Measurements from ENCODE around the gene TMEM135.
"Not testable (repeated sequence)": the region's sequence is repeated elsewhere in the genome, so short reads cannot be mapped to it uniquely, and the experiment has no call there.

The TMEM135 gene

DNA sequence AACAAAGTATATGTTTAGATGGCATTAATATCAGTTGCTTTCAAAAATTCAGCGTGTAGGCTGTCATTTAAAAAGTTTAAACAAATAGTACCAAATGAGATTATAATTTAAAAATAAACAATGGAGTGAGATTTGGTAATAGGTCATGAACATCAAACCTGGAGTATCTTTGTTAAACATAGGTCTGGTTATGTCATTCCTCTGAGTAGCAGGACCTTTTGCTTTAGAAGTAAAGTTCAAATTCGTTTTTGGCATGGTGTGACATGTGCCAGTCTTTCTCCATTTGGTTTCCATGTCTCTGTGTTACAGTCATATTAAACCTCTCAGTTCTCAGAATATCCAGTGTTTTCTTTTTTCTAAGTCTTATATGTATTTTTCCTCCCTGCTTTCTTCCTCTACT lies 242.4 kb downstream of the TMEM135 start:
- in situ Hi-C loops (cut with HindIII; ENCODE audit: low sequenced_read_pairs): no loop called here
- H3K4me3 ChIP-seq (ENCODE audit: low read depth, low read length): no peak overlapping the region
- DNase-seq (ENCODE audit: low read depth, low spot score): no peak
- TF ChIP-seq, protein P1, sequence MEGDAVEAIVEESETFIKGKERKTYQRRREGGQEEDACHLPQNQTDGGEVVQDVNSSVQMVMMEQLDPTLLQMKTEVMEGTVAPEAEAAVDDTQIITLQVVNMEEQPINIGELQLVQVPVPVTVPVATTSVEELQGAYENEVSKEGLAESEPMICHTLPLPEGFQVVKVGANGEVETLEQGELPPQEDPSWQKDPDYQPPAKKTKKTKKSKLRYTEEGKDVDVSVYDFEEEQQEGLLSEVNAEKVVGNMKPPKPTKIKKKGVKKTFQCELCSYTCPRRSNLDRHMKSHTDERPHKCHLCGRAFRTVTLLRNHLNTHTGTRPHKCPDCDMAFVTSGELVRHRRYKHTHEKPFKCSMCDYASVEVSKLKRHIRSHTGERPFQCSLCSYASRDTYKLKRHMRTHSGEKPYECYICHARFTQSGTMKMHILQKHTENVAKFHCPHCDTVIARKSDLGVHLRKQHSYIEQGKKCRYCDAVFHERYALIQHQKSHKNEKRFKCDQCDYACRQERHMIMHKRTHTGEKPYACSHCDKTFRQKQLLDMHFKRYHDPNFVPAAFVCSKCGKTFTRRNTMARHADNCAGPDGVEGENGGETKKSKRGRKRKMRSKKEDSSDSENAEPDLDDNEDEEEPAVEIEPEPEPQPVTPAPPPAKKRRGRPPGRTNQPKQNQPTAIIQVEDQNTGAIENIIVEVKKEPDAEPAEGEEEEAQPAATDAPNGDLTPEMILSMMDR (IDR thresholded peaks at IDR 0.05; ENCODE audit: low read depth, low read length): no peak

DNA sequence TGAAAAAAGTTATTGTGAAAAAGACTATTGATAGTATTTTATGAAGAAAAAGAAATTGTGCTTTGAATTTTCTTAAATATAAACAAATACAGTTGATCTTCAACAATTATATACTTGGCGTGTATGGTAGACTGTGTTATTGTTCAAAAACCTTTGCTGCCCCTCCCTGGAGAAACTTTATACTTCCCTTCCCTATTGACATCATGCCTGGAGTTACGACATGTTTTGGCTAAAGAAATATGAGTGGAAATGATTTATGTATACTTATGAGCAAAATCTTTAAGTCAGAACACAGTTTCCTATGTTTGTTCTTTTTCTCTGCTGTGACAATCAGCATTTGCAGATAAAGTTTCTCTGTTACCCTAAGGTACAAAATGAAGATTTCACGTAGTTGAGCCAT lies 243.8 kb downstream of the TMEM135 start:
- no peak overlapping the region for H3K4me3 ChIP-seq (ENCODE audit: low read depth, low read length)
- peak; percentile 46 for DNase-seq (ENCODE audit: low read depth, low spot score)
- in situ Hi-C loops (cut with HindIII; ENCODE audit: low sequenced_read_pairs): no loop called here
- TF ChIP-seq, protein P1 (IDR thresholded peaks at IDR 0.05; ENCODE audit: low read depth, low read length): peak; percentile 25

DNA sequence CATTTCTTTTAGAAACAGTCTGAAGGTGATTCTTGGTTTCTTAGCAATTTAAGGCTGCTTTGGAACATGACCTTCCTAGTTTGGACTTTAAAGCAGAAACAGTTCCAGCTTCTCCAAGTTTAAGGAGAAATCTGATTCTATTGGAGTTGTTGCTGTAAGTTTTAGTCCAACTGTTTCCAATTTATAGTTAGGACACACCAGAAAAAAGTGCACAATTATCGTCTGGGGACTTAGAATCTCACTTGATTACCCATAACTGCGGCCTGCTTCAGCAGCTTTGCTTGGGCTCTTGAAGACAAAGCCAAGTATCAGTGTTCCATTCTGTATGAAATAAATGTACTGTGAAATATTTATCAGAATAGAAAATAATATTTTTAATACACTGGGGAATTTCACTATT lies 246.6 kb downstream of the TMEM135 start:
- in situ Hi-C loops (cut with HindIII; ENCODE audit: low sequenced_read_pairs): no loop called here
- TF ChIP-seq, protein P1 (IDR thresholded peaks at IDR 0.05; ENCODE audit: low read depth, low read length): no peak
- no peak for DNase-seq (ENCODE audit: low read depth, low spot score)
- H3K4me3 ChIP-seq (ENCODE audit: low read depth, low read length): no peak overlapping the region

DNA sequence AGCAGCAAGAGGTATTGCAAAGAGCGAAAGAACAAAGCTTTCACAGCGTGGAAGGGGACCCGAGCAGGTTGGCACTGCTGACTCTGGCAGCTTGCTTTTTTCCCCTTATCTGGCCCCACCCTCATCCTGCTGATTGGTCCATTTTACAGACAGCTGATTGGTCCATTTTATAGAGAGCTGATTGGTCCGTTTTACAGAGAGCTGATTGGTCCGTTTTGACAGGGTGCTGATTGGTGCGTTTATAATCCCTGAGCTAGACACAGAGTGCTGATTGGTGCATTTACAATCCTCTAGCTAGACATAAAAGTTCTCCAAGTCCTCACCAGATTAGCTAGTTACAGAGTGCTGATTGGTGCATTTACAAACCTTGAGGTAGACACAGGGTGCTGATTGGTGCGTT lies 247.9 kb downstream of the TMEM135 start:
- in situ Hi-C loops (cut with HindIII; ENCODE audit: low sequenced_read_pairs); DNase-seq (ENCODE audit: low read depth, low spot score); H3K4me3 ChIP-seq (ENCODE audit: low read depth, low read length): not testable (repeated sequence)

DNA sequence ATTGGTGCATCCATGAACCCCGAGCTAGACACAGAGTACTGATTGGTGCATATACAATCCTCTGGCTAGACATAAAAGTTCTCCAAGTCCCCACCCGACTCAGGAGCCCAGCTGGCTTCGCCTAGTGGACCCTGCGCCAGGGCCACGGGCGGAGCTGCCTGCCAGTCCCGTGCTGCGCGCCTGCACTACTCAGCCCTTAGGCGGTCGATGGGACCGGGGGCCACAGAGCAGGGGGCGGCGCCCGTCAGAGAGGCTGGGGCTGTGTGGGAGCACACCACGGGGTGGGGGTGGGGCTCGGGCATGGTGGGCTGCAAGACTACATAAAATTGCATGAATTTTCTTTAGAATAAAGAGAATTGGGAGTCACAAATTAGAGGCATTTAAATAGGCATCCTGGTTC lies 248.6 kb downstream of the TMEM135 start:
- in situ Hi-C loops (cut with HindIII; ENCODE audit: low sequenced_read_pairs): no loop called here
- TF ChIP-seq, protein P1 (IDR thresholded peaks at IDR 0.05; ENCODE audit: low read depth, low read length): no peak
- no peak for DNase-seq (ENCODE audit: low read depth, low spot score)
- no peak overlapping the region for H3K4me3 ChIP-seq (ENCODE audit: low read depth, low read length)

DNA sequence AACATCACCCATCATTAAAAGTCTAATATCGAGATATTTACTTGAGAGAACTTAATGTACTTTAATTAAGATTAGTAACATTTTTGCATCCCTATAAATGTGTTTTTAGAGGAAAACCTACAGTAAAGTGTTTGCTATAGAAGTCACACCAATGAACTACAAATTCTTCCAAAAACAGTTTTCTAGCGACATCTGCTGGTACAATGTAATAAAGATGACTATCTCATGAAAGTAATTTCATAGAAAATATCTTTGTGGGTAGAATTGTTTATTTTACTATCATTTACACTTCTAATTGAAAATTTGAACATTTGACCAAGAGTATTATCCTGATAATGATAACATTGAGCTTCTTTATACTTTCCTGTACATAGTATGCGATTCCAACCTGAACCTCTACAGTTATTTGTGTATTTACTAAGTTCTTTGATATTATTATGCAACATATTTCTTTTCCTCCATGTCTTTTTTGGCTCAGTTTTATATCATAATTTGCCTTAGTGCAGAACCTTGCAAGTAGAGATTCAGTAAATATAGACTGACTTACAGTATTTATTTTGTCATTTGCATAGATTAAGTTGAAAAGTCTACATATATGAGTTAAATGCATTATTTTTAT lies 252.7 kb downstream of the TMEM135 start:
- peak; percentile 67 for DNase-seq (ENCODE audit: low read depth, low spot score)
- H3K4me3 ChIP-seq (ENCODE audit: low read depth, low read length): no peak overlapping the region
- in situ Hi-C loops (cut with HindIII; ENCODE audit: low sequenced_read_pairs): no loop called here
- TF ChIP-seq, protein P1 (IDR thresholded peaks at IDR 0.05; ENCODE audit: low read depth, low read length): peak; percentile 47

DNA sequence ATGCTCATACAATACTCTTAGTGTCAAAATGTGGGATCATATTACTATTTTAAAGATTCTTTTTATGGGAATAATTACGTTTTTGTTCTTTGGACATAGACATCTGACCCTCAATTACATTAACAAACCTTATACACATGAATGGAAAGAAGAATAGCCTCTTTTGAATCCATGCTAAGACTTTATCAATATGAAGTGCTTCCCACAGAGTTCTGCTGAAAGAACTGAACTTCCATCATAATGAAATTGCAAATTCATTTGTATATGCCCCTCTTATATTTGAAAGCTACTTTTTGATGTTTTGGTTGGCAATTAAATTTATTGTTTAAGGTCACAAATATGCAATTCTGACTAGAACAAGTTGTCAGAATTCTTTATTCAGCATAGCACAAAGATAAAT lies 254.9 kb downstream of the TMEM135 start:
- in situ Hi-C loops (cut with HindIII; ENCODE audit: low sequenced_read_pairs): no loop called here
- no peak overlapping the region for H3K4me3 ChIP-seq (ENCODE audit: low read depth, low read length)

More for the DNA sequence above, 254.9 kb downstream of the TMEM135 start:
- TF ChIP-seq, protein P1 (IDR thresholded peaks at IDR 0.05; ENCODE audit: low read depth, low read length): no peak
- DNase-seq (ENCODE audit: low read depth, low spot score): no peak
